Measurements from ENCODE around the gene FGGY.

DNA sequence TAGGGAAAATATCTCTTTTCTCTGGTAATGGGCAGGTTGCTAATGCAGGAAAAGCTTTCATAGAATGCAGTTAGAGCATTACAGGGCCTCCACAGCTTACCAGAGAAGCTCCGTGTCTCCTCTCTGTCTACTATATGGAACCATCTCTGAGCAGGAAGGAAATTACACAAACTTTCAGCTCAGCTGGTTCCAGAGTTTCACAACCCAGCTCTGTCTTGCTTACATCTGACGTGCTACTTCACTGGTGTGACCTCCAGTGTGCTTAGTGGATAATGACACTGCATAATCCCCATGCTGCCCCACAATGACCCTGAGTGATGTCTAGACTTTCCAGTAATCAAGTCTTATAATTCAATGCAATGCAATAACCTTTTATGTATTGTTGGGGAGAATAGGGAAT lies 4.3 kb upstream of the FGGY start:
- TF ChIP-seq ZNF274 (IDR thresholded peaks at IDR 0.05; ENCODE audit: low read depth, low read length) = no peak
- no peak for TF ChIP-seq YY1 (IDR thresholded peaks at IDR 0.05; ENCODE audit: insufficient read depth, insufficient read length)

Measured in NT2/D1 (cell line).